Motor neuron (in vitro differentiated cells): ENCODE measurements around the gene FER. TPM values are rescaled to one million over a fixed set of nuclear protein-coding genes. Genes with fewer than 3 reads are reported as not detected.
A peak's percentile ranks its signal among the peaks of the same experiment; 100 is the strongest.
"Not testable (repeated sequence)": the region's sequence is repeated elsewhere in the genome, so short reads cannot be mapped to it uniquely, and the experiment has no call there.

Experiments
- ATAC-seq, 8 experiments: fragments of 200-7000 bp; cut with Tn5 transposase; replicated peaks in 6 of 8; 2 replicates each; pipeline ENCODE4 v1.8.0; 2021; ENCODE audit warnings: mild to moderate bottlenecking in 8 of 8, moderate library complexity in 8 of 8
- H3K27ac ChIP-seq, 2 donors: fragments of 250-450 bp; sonication (Bioruptor Pico); 2 replicates each; pipeline ENCODE4 v1.9.0; 2021; ENCODE audit warnings: antibody characterized with exemption in 2 of 2, mild to moderate bottlenecking in 2 of 2, moderate library complexity in 1 of 2
- H3K4me1 ChIP-seq, 2 donors: fragments of 250-450 bp; sonication (Bioruptor Pico); replicated peaks in 1 of 2; 2 replicates each; pipeline ENCODE4 v1.6.1; 2021; ENCODE audit warnings: antibody characterized with exemption in 2 of 2, mild to moderate bottlenecking in 2 of 2, moderate library complexity in 1 of 2
- H3K4me3 ChIP-seq, 5 donors: fragments of 250-450 bp; sonication (Bioruptor Pico); 2 replicates each; pipeline ENCODE4 v1.9.0; 2021; ENCODE audit warnings: antibody characterized with exemption in 5 of 5, mild to moderate bottlenecking in 5 of 5, moderate library complexity in 4 of 5
- WGBS, 10 experiments: fragments of 450-650 bp; shearing (Covaris generic); methylation state at CpG; one replicate each; pipeline ENCODE4 v1.0.0; 2022; 5-methylcytosine and 5-hydroxymethylcytosine counted together
- in situ Hi-C, 9 experiments: fragments of 400-800 bp; cut with MboI; loops; one replicate each; pipeline ENCODE4 v1.15.0; 2021; ENCODE audit warnings: low sequenced_read_pairs in 9 of 9, low pct_unique_long_range_greater_than_20kb in 2 of 9; ENCODE audit not compliant: unreplicated experiment in 9 of 9
- total RNA-seq, 8 experiments: library from RNA; unstranded; fragments of 300-600 nt; gene quantifications; 2 replicates each; pipeline versions ENCODE4 v1.2.3 to v1.2.4, GENCODE V29; 2022

The FER gene
- total RNA-seq, 8 experiments from 2014 or later = 10.9 to 77.9 (median 24.1) TPM

DNA sequence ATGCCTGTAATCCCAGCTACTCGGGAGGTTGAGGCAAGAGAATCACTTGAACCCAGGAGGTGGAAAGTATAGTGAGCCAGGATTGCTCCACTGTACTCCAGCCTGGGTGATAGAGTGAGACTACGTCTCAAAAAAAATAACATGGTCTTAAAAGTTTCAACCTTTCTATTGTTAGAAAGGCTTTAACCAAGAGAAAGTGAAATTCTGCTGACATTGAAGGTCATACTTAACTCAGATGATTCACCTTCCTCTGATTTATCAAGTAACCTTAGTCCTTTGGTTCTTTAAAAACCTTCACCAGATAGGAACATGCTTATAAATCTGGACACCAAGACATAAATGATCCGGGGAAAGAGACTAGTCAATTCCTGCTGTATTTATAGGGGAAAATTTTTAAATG, 73.3 kb downstream of the FER start:
- in situ Hi-C loops = no loop called here
- Histone ChIP-seq H3K4me1 (no peaks in the 10 kb centered on the region), H3K4me3 (no peak overlapping the region), H3K27ac (no peak overlapping the region)
- ATAC-seq = no peak
- 78 to 100% (median 95%) methylated on average over 1 to 3 of the region's 3 CpGs; no CpG with 5 or more reads in 2 of the 10 experiments for WGBS, 10 experiments

DNA sequence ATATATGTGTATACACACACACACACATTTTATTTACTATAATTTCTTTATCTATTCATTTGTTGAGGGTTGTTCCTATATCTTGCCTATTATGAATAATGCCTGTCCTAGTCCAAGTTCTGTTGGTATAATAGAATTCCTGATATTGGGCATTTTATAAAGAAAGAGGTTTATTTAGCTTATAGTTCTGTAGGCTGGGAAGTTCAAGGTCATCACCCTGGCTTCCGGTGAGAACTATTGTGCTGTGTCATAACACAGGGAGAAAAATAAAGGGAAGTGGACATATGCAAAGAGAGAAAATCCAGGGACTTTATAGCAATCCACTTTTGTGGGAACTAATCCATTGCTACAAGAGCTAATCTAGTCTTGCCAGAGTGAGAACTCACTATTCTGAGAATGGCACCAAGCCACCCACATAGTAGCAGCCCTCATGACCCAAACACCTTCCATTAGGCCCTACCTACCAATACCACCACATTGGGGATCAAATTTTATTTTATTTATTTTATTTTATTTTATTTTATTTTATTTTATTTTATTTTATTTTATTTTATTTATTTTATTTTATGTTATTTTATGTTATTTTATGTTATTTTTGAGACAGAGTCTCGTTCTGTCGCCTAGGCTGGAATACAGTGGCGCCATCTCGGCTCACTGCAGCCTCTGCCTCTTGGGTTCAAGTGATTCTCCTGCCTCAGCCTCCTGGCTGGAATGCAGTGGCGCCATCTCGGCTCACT, 74.7 kb downstream of the FER start:
- in situ Hi-C loops = no loop called here
- no peaks in the 10 kb centered on the region for H3K4me1 ChIP-seq
- no peak overlapping the region for H3K27ac ChIP-seq
- H3K4me3 ChIP-seq = no peak overlapping the region
- WGBS, 10 experiments = 88 to 100% (median 94%) methylated on average over 1 to 7 of the region's 7 CpGs; no CpG with 5 or more reads in 1 of the 10 experiments
- ATAC-seq = no peak

DNA sequence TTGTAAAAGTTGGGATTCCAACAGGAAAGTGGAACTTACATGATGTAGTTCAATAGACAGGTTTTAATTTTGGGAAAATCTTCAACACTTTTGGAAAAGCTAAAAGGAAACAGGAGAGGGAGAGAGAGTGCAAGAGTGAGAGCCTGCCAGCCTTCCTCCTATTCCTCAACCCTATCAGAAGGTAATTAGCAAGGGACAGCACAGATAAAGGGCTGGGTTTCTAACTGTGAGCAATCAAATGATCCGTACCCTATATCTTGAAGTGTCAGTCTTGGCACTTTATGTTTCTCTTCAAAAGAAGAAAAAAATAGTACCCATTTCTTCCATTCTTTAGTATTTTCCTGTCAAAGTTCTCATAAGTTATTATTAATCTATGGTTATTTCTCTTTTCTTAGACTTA, 79.4 kb downstream of the FER start:
- 67 to 100% (median 89%) methylated on average over 1 of the region's 1 CpG; no CpG with 5 or more reads in 1 of the 10 experiments for WGBS, 10 experiments
- Histone ChIP-seq H3K4me3 (no peak overlapping the region), H3K4me1 (no peaks in the 10 kb centered on the region), H3K27ac (no peak overlapping the region)
- in situ Hi-C loops = no loop called here
- no peak for ATAC-seq

DNA sequence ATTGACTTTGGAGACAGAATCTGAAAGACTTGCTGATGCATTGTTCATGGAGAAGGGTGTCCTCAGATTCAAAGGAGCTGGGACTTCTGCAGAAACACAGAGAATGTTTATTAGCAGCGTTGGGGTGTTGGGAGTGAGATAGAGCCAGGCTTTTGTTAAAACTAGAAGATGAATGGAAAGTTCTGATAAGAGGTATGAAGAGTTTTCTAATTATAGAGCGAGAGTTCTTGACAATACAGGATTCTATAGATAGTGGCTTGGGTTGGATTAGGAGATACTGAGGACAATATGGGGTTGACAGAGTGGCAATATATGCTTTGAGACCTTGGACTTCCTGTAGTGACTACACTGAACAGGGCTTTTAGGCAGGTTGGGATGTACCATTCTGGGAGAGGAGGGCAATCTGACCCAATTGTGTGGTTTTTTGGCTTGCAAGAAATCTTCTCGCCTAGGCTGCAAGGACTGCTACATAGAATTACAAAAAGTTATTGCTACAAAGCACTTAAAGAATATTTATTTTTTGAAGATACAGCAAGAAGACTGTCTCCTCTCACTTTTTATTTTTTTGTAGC, 83.1 kb downstream of the FER start:
- no peak overlapping the region for H3K27ac ChIP-seq
- 82 to 100% (median 98%) methylated on average over 1 to 3 of the region's 3 CpGs; no CpG with 5 or more reads in 2 of the 10 experiments for WGBS, 10 experiments
- no peaks in the 10 kb centered on the region for H3K4me1 ChIP-seq
- ATAC-seq = no peak
- in situ Hi-C loops = no loop called here
- H3K4me3 ChIP-seq = no peak overlapping the region

DNA sequence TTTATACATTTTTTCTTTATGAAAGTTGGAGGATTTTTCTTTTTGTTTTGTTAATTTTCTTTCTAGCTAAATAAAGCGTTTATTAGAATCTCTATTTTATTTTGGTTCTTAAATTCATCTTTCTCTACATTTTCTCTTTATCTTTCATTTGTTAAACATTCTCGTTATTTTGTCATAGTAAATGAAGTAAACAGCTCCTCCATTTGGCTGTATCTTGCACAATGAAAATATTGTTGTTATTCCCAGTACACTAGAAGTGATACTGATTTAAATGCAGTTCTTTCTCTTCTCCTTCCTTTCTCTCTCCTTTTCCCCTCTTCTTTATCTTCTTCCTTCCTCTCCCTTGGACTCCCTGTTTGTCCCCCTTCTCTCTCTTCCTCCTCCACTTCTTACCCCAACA, 88.8 kb downstream of the FER start:
- in situ Hi-C loops = no loop called here
- 81 to 100% (median 97%) methylated on average over 2 of the region's 2 CpGs for WGBS, 10 experiments
- no peak for ATAC-seq
- Histone ChIP-seq H3K4me3 (no peak overlapping the region), H3K4me1 (no peaks in the 10 kb centered on the region), H3K27ac (no peak overlapping the region)

DNA sequence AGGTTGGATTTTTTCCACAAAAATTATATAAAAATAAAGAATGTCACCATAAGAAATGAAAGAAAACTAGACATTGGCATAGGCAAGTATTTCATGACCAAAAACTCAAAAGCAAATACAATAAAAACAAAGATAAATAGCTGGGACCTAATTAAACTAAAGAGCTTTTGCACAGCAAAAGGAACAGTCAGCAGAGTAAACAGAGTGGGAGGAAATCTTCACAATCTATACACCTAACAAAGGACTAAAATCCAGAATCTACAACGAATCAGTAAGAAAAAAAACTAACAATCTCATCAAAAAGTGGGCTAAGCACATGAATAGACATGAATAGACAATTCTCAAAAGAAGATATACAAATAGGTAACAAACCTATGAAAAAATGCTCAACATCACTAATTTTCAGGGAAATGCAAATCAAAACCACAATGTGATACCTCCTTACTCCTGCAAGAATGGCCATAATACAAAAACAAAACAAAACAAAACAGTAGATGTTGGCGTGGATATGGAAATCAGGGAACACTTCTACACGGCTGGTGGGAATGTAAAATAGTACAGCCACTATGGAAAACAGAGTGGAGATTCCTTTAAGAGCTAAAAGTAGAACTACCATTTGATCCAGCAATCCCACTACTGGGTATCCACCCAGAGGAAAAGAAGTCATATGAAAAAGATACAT, 94.7 kb downstream of the FER start:
- H3K4me1 ChIP-seq, H3K4me3 ChIP-seq, in situ Hi-C loops, H3K27ac ChIP-seq: not testable (repeated sequence)
- WGBS, 10 experiments = 58 to 100% (median 96%) methylated on average over 1 to 3 of the region's 3 CpGs
- peak in 1 of 8 experiments; percentile 51 for ATAC-seq

DNA sequence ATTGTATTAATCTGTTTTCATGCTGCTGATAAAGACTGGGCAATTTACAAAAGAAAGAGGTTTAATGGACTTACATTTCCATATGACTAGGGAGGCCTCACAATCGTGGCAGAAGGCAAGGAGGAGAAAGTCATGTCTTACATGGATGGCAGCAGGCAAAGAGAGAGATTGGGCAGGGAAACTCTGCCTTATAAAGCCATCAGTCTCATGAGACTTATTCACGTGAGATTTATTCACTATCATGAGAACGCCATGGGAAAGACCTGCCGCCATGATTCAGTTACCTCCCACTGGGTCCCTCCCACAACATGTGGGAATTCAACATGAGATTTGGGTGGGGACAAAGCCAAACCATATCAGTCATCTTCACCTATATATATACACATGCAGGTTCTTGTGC, 103.4 kb downstream of the FER start:
- ATAC-seq, in situ Hi-C loops, H3K4me3 ChIP-seq, H3K27ac ChIP-seq, H3K4me1 ChIP-seq: not testable (repeated sequence)
- WGBS, 10 experiments = 50 to 100% (median 90%) methylated on average over 1 to 3 of the region's 4 CpGs; no CpG with 5 or more reads in 3 of the 10 experiments

DNA sequence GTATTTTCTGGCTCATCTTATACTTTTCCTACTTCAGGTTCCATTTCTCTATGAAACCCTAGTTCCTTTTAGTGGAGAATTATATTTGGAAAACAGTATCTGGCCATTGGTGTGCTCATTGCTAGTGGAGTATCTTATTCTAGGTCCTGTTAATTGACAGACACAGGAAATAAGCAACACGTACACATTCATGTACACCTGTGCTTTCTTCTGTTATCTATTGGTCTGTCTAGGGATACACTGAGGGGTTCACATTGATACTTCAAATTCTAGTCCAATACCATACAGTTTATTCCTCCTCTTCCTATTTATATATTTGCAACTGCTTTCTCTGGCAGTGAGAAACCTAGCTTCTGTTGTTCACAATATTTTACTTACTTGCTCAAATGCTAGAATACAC, 110.2 kb downstream of the FER start:
- WGBS, 10 experiments = 83 to 100% (median 89%) methylated on average over 1 of the region's 1 CpG; no CpG with 5 or more reads in 4 of the 10 experiments
- in situ Hi-C loops = no loop called here
- H3K27ac ChIP-seq = no peak overlapping the region
- no peak for ATAC-seq
- no peaks in the 10 kb centered on the region for H3K4me1 ChIP-seq
- no peak overlapping the region for H3K4me3 ChIP-seq

DNA sequence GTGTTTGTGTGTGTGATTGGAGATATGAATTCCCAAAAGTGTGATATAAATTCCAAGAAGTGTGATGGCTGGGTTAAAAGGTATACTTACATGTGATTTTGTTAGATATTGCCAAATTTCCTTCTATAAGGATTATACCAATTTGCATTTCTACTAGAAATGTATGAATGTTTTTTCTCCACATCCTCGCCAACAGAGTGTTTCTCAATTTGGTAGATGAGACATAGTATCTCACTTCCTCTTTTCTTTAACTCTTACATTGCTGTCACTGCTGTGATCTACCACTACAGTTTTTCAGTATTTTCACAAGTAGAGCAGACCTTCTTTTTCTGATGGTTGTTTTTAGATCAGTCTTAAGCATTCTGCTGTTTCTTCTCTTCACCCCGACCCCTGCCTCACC, 111.3 kb downstream of the FER start:
- no peak for ATAC-seq
- WGBS, 10 experiments = 17 to 100% (median 100%) methylated on average over 1 of the region's 2 CpGs; no CpG with 5 or more reads in 4 of the 10 experiments
- Histone ChIP-seq H3K4me1 (no peaks in the 10 kb centered on the region), H3K4me3 (no peak overlapping the region), H3K27ac (no peak overlapping the region)
- in situ Hi-C loops = no loop called here

DNA sequence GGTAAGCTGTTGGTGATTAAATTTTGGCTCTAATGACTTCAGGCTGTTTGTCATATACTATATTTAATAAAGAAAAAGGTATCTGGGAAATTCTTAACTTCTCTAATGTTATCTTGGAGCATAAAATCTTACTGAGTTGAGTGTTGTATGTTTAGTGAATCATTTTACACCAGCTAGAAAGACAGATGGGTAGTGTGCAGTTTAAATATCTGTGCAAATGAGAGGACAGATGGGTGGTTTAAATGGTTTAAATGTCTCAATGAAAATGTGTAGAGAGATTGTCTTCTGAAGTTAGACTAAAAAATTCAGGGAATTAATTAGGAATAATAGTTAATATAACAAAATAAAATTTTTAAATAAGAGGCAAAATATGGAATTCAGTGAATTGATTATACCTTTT, 114.5 kb downstream of the FER start:
- no peak overlapping the region for H3K27ac ChIP-seq
- in situ Hi-C loops = no loop called here
- no peaks in the 10 kb centered on the region for H3K4me1 ChIP-seq
- H3K4me3 ChIP-seq = no peak overlapping the region
- no peak for ATAC-seq

DNA sequence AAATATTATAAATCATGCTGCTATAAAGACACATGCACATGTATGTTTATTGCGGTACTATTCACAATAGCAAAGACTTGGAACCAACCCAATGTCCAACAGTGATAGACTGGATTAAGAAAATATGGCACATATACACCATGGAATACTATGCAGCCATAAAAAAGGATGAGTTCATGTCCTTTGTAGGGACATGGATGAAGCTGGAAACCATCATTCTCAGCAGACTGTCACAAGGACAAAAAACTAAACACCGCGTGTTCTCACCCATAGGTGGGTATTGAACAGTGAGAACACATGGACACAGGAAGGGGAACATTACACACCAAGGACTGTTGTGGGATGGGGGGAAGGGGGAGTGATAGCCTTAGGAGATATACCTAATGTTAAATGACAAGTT, 118.4 kb downstream of the FER start:
- H3K27ac ChIP-seq, H3K4me1 ChIP-seq, in situ Hi-C loops, ATAC-seq, H3K4me3 ChIP-seq: not testable (repeated sequence)
- whole genome bisulfite sequencing, 10 experiments = 100% methylated on average over 2 to 3 of the region's 3 CpGs; no CpG with 5 or more reads in 5 of the 10 experiments

DNA sequence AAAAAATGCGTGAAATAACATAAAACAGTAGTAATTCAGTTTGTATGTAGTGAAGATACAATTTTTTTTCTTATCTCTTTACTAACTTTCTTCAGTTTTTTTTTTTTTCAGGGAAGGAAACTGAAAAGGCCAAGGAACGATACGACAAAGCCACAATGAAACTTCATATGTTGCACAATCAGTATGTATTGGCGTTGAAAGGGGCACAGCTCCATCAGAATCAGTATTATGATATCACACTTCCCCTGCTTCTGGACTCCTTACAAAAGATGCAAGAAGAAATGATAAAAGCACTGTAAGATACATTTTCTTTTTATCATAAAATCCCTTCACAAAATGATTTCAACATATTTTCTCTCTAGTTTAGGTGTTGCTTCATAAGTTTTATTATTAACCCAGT, 120.0 kb downstream of the FER start:
- 89 to 100% (median 100%) methylated on average over 3 to 4 of the region's 4 CpGs for WGBS, 10 experiments
- Histone ChIP-seq H3K4me1 (no peaks in the 10 kb centered on the region), H3K4me3 (no peak overlapping the region), H3K27ac (no peak overlapping the region)
- in situ Hi-C loops = no loop called here
- ATAC-seq = no peak

DNA sequence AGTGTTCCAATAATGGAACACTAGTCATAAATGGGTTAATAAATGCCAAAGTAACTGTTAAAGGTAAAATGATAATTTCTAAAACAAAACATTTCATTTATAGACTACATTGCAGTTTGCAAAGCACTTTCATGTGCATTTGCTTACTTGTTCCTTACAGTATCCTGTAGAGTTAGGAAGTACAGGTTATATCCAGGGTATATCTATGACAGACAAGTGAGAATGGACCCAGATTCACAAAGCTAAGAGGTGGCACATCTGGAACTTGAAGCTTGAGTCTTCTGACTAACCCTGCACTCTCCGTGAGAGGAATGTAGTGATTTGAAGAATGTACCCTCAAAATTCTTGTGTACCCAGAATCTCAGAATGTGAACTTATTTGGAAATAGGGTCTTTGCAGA, 121.4 kb downstream of the FER start:
- ATAC-seq = no peak
- Histone ChIP-seq H3K4me3 (no peak overlapping the region), H3K27ac (no peak overlapping the region), H3K4me1 (no peaks in the 10 kb centered on the region)
- 100% methylated on average over 1 of the region's 1 CpG; no CpG with 5 or more reads in 8 of the 10 experiments for WGBS, 10 experiments
- in situ Hi-C loops = no loop called here
